Breast epithelium (tissue), 3 donors: ENCODE measurements around the gene HGFAC.

Experiments
- CTCF ChIP-seq, 3 donors: fragments of 450-650 bp; IDR thresholded peaks; one replicate each; pipeline ENCODE4 v1.5.1; 2016 to 2017; ENCODE audit warnings: antibody characterized with exemption in 3 of 3, mild to moderate bottlenecking in 3 of 3, moderate library complexity in 3 of 3
- POLR2A ChIP-seq: fragments of 450-650 bp; IDR thresholded peaks from one replicate; pipeline ENCODE4 v1.6.1; 2016; ENCODE audit warnings: antibody characterized with exemption, mild to moderate bottlenecking, moderate library complexity

- TF ChIP-seq CTCF (IDR thresholded peaks at IDR 0.05) (no peak), POLR2A (no peak)
These were observed 16.6 kb downstream of the HGFAC start for GRCh38 chr4:3458371-3458770.
